NCI-H460 (cell line): Measurements from ENCODE around the gene BMPR1A. TPM values are rescaled to one million over a fixed set of nuclear protein-coding genes. Genes with fewer than 3 reads are reported as not detected.
"Not testable (repeated sequence)": the region's sequence is repeated elsewhere in the genome, so short reads cannot be mapped to it uniquely, and the experiment has no call there.

Experiments used
- DNase-seq: peaks from one replicate; pipeline ENCODE4 v3.0.0-alpha.2; 2016; ENCODE audit warnings: low read depth; ENCODE audit errors: extremely low read depth
- total RNA-seq: library from RNA; depleted of rRNA; stranded (reverse); fragments of >200 nt; shearing (Covaris generic); gene quantifications from 2 replicates; pipeline ENCODE4 v1.2.3, GENCODE V29; 2014

BMPR1A gene
- total RNA-seq, 1 experiment from 2014 or later, result 31.6 TPM

GRCh38 chr10:86951184-86951761 lies 194.9 kb downstream of the BMPR1A start:
- no peak for DNase-seq

- DNase-seq, result no peak
These were observed 195.7 kb downstream of the BMPR1A start for GRCh38 chr10:86952106-86952505.

- not testable (repeated sequence) for DNase-seq
These were observed 196.3 kb downstream of the BMPR1A start for GRCh38 chr10:86952697-86953096.

- no peak for DNase-seq
These were observed 197.6 kb downstream of the BMPR1A start for GRCh38 chr10:86953747-86954680.

GRCh38 chr10:86954681-86955500 lies 198.5 kb downstream of the BMPR1A start:
- no peak for DNase-seq

- no peak for DNase-seq
These were observed 199.2 kb downstream of the BMPR1A start for GRCh38 chr10:86955501-86956194.

GRCh38 chr10:86956195-86956847 lies 199.9 kb downstream of the BMPR1A start:
- no peak for DNase-seq

GRCh38 chr10:86956848-86957448 lies 200.5 kb downstream of the BMPR1A start:
- no peak for DNase-seq

- DNase-seq, result no peak
These were observed 201.2 kb downstream of the BMPR1A start, which contains the start of gene MMRN2 for GRCh38 chr10:86957471-86958115. Gene MMRN2 (minus strand): TSS chr10:86957615. CDS start chr10:86957541, 74 bp downstream.

GRCh38 chr10:86958116-86958900 lies 201.9 kb downstream of the BMPR1A start, which contains the start of gene SNCG:
Gene SNCG (plus strand): TSS chr10:86958599. CDS start chr10:86958698, 99 bp downstream.
- DNase-seq, result no peak

- DNase-seq, result peak; percentile 48
These were observed 202.7 kb downstream of the BMPR1A start for GRCh38 chr10:86958901-86959736.

GRCh38 chr10:86959737-86960002 lies 203.3 kb downstream of the BMPR1A start:
- no peak for DNase-seq

- DNase-seq, result peak; percentile 62
These were observed 203.8 kb downstream of the BMPR1A start for GRCh38 chr10:86960003-86960862.

- no peak for DNase-seq
These were observed 204.5 kb downstream of the BMPR1A start for GRCh38 chr10:86960863-86961434.

- no peak for DNase-seq
These were observed 205.2 kb downstream of the BMPR1A start for GRCh38 chr10:86961481-86962091.
